TTC549 (cell line): ENCODE measurements around the gene FNBP1.
"Not testable (repeated sequence)": the region's sequence is repeated elsewhere in the genome, so short reads cannot be mapped to it uniquely, and the experiment has no call there.

ENCODE experiments used
- FAIRE-seq: peaks from 2 replicates; lab custom pipeline; 2012; peaks lifted over from hg19 to GRCh38; lab: Jason Lieb, UNC

The FNBP1 gene

GRCh38 chr9:130021842-130022241, 21.1 kb downstream of the FNBP1 start:
- not testable (repeated sequence) for FAIRE-seq

GRCh38 chr9:130021123-130021522, 21.9 kb downstream of the FNBP1 start:
- no peak for FAIRE-seq

- FAIRE-seq: no peak
Measured at GRCh38 chr9:130020618-130021017, 22.4 kb downstream of the FNBP1 start.

- no peak for FAIRE-seq
Measured at GRCh38 chr9:130018265-130018664, 24.7 kb downstream of the FNBP1 start.

GRCh38 chr9:130017510-130017909, 25.5 kb downstream of the FNBP1 start:
- FAIRE-seq: not testable (repeated sequence)

GRCh38 chr9:130017076-130017475, 25.9 kb downstream of the FNBP1 start:
- no peak for FAIRE-seq

GRCh38 chr9:130015353-130016019, 27.5 kb downstream of the FNBP1 start:
- no peak for FAIRE-seq

GRCh38 chr9:130013326-130013725, 29.7 kb downstream of the FNBP1 start:
- no peak for FAIRE-seq

- no peak for FAIRE-seq
Measured at GRCh38 chr9:130010151-130010988, 32.6 kb downstream of the FNBP1 start.

- not testable (repeated sequence) for FAIRE-seq
Measured at GRCh38 chr9:130009546-130009945, 33.4 kb downstream of the FNBP1 start.

GRCh38 chr9:130008538-130008937, 34.5 kb downstream of the FNBP1 start:
- no peak for FAIRE-seq

- FAIRE-seq: not testable (repeated sequence)
Measured at GRCh38 chr9:130006952-130007351, 36.0 kb downstream of the FNBP1 start.

GRCh38 chr9:130003943-130004552, 38.9 kb downstream of the FNBP1 start:
- FAIRE-seq: no peak

- no peak for FAIRE-seq
Measured at GRCh38 chr9:130002320-130002719, 40.7 kb downstream of the FNBP1 start.

- no peak for FAIRE-seq
Measured at GRCh38 chr9:130001190-130001589, 41.8 kb downstream of the FNBP1 start.

- FAIRE-seq: no peak
Measured at GRCh38 chr9:129999141-129999510, 43.9 kb downstream of the FNBP1 start.

- FAIRE-seq: no peak
Measured at GRCh38 chr9:129998491-129999140, 44.4 kb downstream of the FNBP1 start.

- FAIRE-seq: not testable (repeated sequence)
Measured at GRCh38 chr9:129997706-129998105, 45.3 kb downstream of the FNBP1 start.

GRCh38 chr9:129996161-129996830, 46.7 kb downstream of the FNBP1 start:
- no peak for FAIRE-seq

GRCh38 chr9:129995409-129996160, 47.4 kb downstream of the FNBP1 start:
- FAIRE-seq: no peak

- FAIRE-seq: no peak
Measured at GRCh38 chr9:129994882-129995281, 48.1 kb downstream of the FNBP1 start.
